ENCODE results near the gene CDH6. TPM values are rescaled to one million over a fixed set of nuclear protein-coding genes. Genes with fewer than 3 reads are reported as not detected.

The CDH6 gene
- total and polyA plus RNA-seq, 2 of the 13 experiments (the other 11 are each of a cell fraction or from before 2014, with no cell fraction given): not detected

GRCh38 chr5:31285025-31285424 lies 91.5 kb downstream of the CDH6 start:
- Histone ChIP-seq H3K79me2 (ENCODE audit: insufficient read depth, low read length) (no peaks in the 10 kb centered on the region), H3K4me3 (replicated peaks in 1 of 3; ENCODE audit: insufficient read depth in 1 of 3, low read depth in 2 of 3, low read length in 3 of 3) (no peak overlapping the region), H3K27me3 (ENCODE audit: control insufficient read depth in 1 of 2, insufficient read depth in 2 of 2, low read length in 2 of 2) (no peaks in the 10 kb centered on the region), H3K4me1 (ENCODE audit: insufficient read depth, low read length) (no peaks in the 10 kb centered on the region), H2AFZ (ENCODE audit: low read length) (no peak overlapping the region), H3K36me3 (replicated peaks in 1 of 2; ENCODE audit: control insufficient read depth in 1 of 2, insufficient read depth in 2 of 2, low read length in 2 of 2) (no peaks in the 10 kb centered on the region), H3K9me3 (ENCODE audit: low read length) (no peaks in the 10 kb centered on the region), H3K9ac (ENCODE audit: insufficient read depth, low read depth, low read length) (no peak overlapping the region), H3K4me2 (ENCODE audit: low read depth, low read length) (no peak overlapping the region), H4K20me1 (ENCODE audit: insufficient read depth, low read length) (no peaks in the 10 kb centered on the region), H3K27ac (ENCODE audit: extremely low read length, insufficient read depth, low read length) (no peak overlapping the region)
- ATAC-seq (no peak), DNase-seq (ENCODE audit: low spot score) (no peak), FAIRE-seq (no peak)
- CTCF ChIA-PET (ENCODE audit: low intra/inter-chr PET ratio, low total read pairs): no interaction called here
- POLR2A ChIA-PET: no interaction called here
- 27% methylated on average over 2 of the region's 2 CpGs for WGBS (ENCODE audit: low lambda C conversion rate)
- TF ChIP-seq ZNF234 (CRISPR knock-in tag; conservative IDR thresholded peaks at IDR 0.05) (no peak), ZNF883 (CRISPR knock-in tag; IDR thresholded peaks at IDR 0.05; ENCODE audit: not compliant biosample characterization) (no peak), KDM5B (CRISPR knock-in tag; IDR thresholded peaks at IDR 0.05; ENCODE audit: borderline replicate concordance) (no peak), ZKSCAN8 (CRISPR knock-in tag; IDR thresholded peaks at IDR 0.05; ENCODE audit: borderline replicate concordance) (no peak), ZNF382 (CRISPR knock-in tag; IDR thresholded peaks at IDR 0.05; ENCODE audit: borderline replicate concordance) (no peak)
- intact Hi-C loops (cut with micrococcal nuclease; ENCODE audit: unreplicated experiment): no loop called here
- in situ Hi-C loops (cut with HindIII; ENCODE audit: extremely low pct_ligation_motif_present, low pct_unique_long_range_greater_than_20kb): no loop called here
- BruUV-seq (replicated peaks): no TSS peak

- Histone ChIP-seq H3K79me2 (ENCODE audit: insufficient read depth, low read length) (no peaks in the 10 kb centered on the region), H3K4me1 (ENCODE audit: insufficient read depth, low read length) (no peaks in the 10 kb centered on the region), H4K20me1 (ENCODE audit: insufficient read depth, low read length) (no peaks in the 10 kb centered on the region), H2AFZ (ENCODE audit: low read length) (no peak overlapping the region), H3K27me3 (ENCODE audit: control insufficient read depth in 1 of 2, insufficient read depth in 2 of 2, low read length in 2 of 2) (no peaks in the 10 kb centered on the region), H3K4me2 (ENCODE audit: low read depth, low read length) (no peak overlapping the region), H3K27ac (ENCODE audit: extremely low read length, insufficient read depth, low read length) (no peak overlapping the region), H3K36me3 (replicated peaks in 1 of 2; ENCODE audit: control insufficient read depth in 1 of 2, insufficient read depth in 2 of 2, low read length in 2 of 2) (no peaks in the 10 kb centered on the region), H3K4me3 (replicated peaks in 1 of 3; ENCODE audit: insufficient read depth in 1 of 3, low read depth in 2 of 3, low read length in 3 of 3) (no peak overlapping the region), H3K9me3 (ENCODE audit: low read length) (no peaks in the 10 kb centered on the region), H3K9ac (ENCODE audit: insufficient read depth, low read depth, low read length) (no peak overlapping the region)
- ChIA-PET CTCF (ENCODE audit: low intra/inter-chr PET ratio, low total read pairs) (no interaction called here), POLR2A (no interaction called here)
- BruUV-seq (replicated peaks): no TSS peak
- DNase-seq (ENCODE audit: low spot score) (no peak), ATAC-seq (no peak), FAIRE-seq (no peak)
- intact Hi-C loops (cut with micrococcal nuclease; ENCODE audit: unreplicated experiment): no loop called here
- in situ Hi-C loops (cut with HindIII; ENCODE audit: extremely low pct_ligation_motif_present, low pct_unique_long_range_greater_than_20kb): no loop called here
- TF ChIP-seq ZBTB38 (CRISPR knock-in tag; IDR thresholded peaks at IDR 0.05) (no peak), TFDP1 (CRISPR knock-in tag; IDR thresholded peaks at IDR 0.05; ENCODE audit: borderline replicate concordance) (no peak), TOE1 (CRISPR knock-in tag; IDR thresholded peaks at IDR 0.05) (no peak), ZNF3 (CRISPR knock-in tag; IDR thresholded peaks at IDR 0.05) (no peak), GATAD1 (CRISPR knock-in tag; IDR thresholded peaks at IDR 0.05) (no peak), DNMT3B (CRISPR knock-in tag; conservative IDR thresholded peaks at IDR 0.05) (no peak), ZNF317 (CRISPR knock-in tag; IDR thresholded peaks at IDR 0.05) (no peak), NFRKB (IDR thresholded peaks at IDR 0.05) (no peak), FOXA3 (CRISPR knock-in tag; IDR thresholded peaks at IDR 0.05) (no peak), MAF1 (CRISPR knock-in tag; IDR thresholded peaks at IDR 0.05; ENCODE audit: borderline replicate concordance) (no peak), MBD4 (IDR thresholded peaks at IDR 0.05; ENCODE audit: borderline replicate concordance, low read length) (no peak), ZNF367 (CRISPR knock-in tag; IDR thresholded peaks at IDR 0.05; ENCODE audit: borderline replicate concordance) (no peak), TOPORS (CRISPR knock-in tag; IDR thresholded peaks at IDR 0.05) (no peak), SMAD9 (CRISPR knock-in tag; IDR thresholded peaks at IDR 0.05) (no peak), ZNF800 (CRISPR knock-in tag; IDR thresholded peaks at IDR 0.05) (no peak), MYC (CRISPR knock-in tag; IDR thresholded peaks at IDR 0.05; ENCODE audit: borderline replicate concordance) (no peak)
Observed at GRCh38 chr5:31287985-31288384, 94.5 kb downstream of the CDH6 start.
